ENCODE measurements around the gene MEF2D.
A peak's percentile ranks its signal among the peaks of the same experiment; 100 is the strongest.

The MEF2D gene

GRCh38 chr1:156525071-156525501 lies 24.5 kb upstream of the MEF2D start:
- no peak overlapping the region for H3K27ac ChIP-seq

GRCh38 chr1:156524481-156524869 lies 23.9 kb upstream of the MEF2D start:
- H3K27ac ChIP-seq, result no peak overlapping the region
- DNase-seq (ENCODE audit: low read depth, low spot score), result no peak

More at GRCh38 chr1:156525071-156525501, 24.5 kb upstream of the MEF2D start:
- DNase-seq (ENCODE audit: low read depth, low spot score), result no peak

GRCh38 chr1:156523801-156524480 lies 23.4 kb upstream of the MEF2D start:
- no peak for DNase-seq (ENCODE audit: low read depth, low spot score)
- no peak overlapping the region for H3K27ac ChIP-seq

GRCh38 chr1:156522443-156522970 lies 21.9 kb upstream of the MEF2D start:
- DNase-seq (ENCODE audit: low read depth, low spot score), result no peak
- no peak overlapping the region for H3K27ac ChIP-seq

GRCh38 chr1:156517748-156518147 lies 17.2 kb upstream of the MEF2D start:
- no peak for DNase-seq (ENCODE audit: low read depth, low spot score)
- no peak overlapping the region for H3K27ac ChIP-seq

- H3K27ac ChIP-seq, result no peak overlapping the region
- no peak for DNase-seq (ENCODE audit: low read depth, low spot score)
These were observed 16.2 kb upstream of the MEF2D start for GRCh38 chr1:156516821-156517220.

GRCh38 chr1:156515956-156516355 lies 15.4 kb upstream of the MEF2D start:
- DNase-seq (ENCODE audit: low read depth, low spot score), result no peak
- H3K27ac ChIP-seq, result no peak overlapping the region

- no peak for DNase-seq (ENCODE audit: low read depth, low spot score)
- H3K27ac ChIP-seq, result no peak overlapping the region
These were observed 12.6 kb upstream of the MEF2D start for GRCh38 chr1:156513185-156513584.

- no peak for DNase-seq (ENCODE audit: low read depth, low spot score)
- no peak overlapping the region for H3K27ac ChIP-seq
These were observed 11.1 kb upstream of the MEF2D start for GRCh38 chr1:156511644-156512043.

- H3K27ac ChIP-seq, result no peak overlapping the region
- DNase-seq (ENCODE audit: low read depth, low spot score), result no peak
These were observed 10.1 kb upstream of the MEF2D start for GRCh38 chr1:156510709-156511108.

GRCh38 chr1:156509424-156510034 lies 9.0 kb upstream of the MEF2D start:
- no peak overlapping the region for H3K27ac ChIP-seq
- no peak for DNase-seq (ENCODE audit: low read depth, low spot score)

- no peak for DNase-seq (ENCODE audit: low read depth, low spot score)
- no peak overlapping the region for H3K27ac ChIP-seq
These were observed 8.3 kb upstream of the MEF2D start for GRCh38 chr1:156508955-156509234.

- DNase-seq (ENCODE audit: low read depth, low spot score), result no peak
- H3K27ac ChIP-seq, result no peak overlapping the region
These were observed 7.8 kb upstream of the MEF2D start for GRCh38 chr1:156508205-156508954.

GRCh38 chr1:156506450-156506849 lies 5.9 kb upstream of the MEF2D start:
- DNase-seq (ENCODE audit: low read depth, low spot score), result no peak
- H3K27ac ChIP-seq, result no peak overlapping the region

GRCh38 chr1:156505679-156506298 lies 5.2 kb upstream of the MEF2D start:
- DNase-seq (ENCODE audit: low read depth, low spot score), result no peak

GRCh38 chr1:156504821-156505678 lies 4.5 kb upstream of the MEF2D start:
- DNase-seq (ENCODE audit: low read depth, low spot score), result peak; percentile 92

More at GRCh38 chr1:156505679-156506298, 5.2 kb upstream of the MEF2D start:
- H3K27ac ChIP-seq, result peak overlapping the region; percentile 96

GRCh38 chr1:156504438-156504813 lies 3.9 kb upstream of the MEF2D start:
- DNase-seq (ENCODE audit: low read depth, low spot score), result no peak
- peak overlapping the region; percentile 96 for H3K27ac ChIP-seq

More at GRCh38 chr1:156504821-156505678, 4.5 kb upstream of the MEF2D start:
- H3K27ac ChIP-seq, result peak overlapping the region; percentile 96

- peak overlapping the region; percentile 96 for H3K27ac ChIP-seq
- no peak for DNase-seq (ENCODE audit: low read depth, low spot score)
These were observed 3.3 kb upstream of the MEF2D start for GRCh38 chr1:156503698-156504437.

All from epithelial cell of prostate (primary cell).